IMR-90 (cell line): ENCODE data around the gene C13orf42. TPM values are rescaled to one million over a fixed set of nuclear protein-coding genes. Genes with fewer than 3 reads are reported as not detected.

Experiments
- ATAC-seq: fragments of 200-7000 bp; cut with Tn5 transposase; 2 replicates; pipeline ENCODE4 v1.9.1; 2020; ENCODE audit warnings: low read depth, mild to moderate bottlenecking, moderate library complexity
- BruUV-seq: library from RNA; stranded (reverse); fragments of 400-500 nt; replicated peaks from 2 replicates; lab custom pipeline; 2021; lab: Mats Ljungman, UMichigan
- CTCF ChIA-PET: fragments of 300-600 bp; formaldehyde crosslinking; extraction: SDS; loops from one replicate; lab custom pipeline; 2021; ENCODE audit warnings: antibody characterized with exemption; lab: Yijun Ruan, JAX
- POLR2A ChIA-PET: fragments of 300-600 bp; sonication (Branson Sonifier 250); formaldehyde crosslinking; loops from one replicate; lab custom pipeline; 2022; ENCODE audit warnings: antibody characterized with exemption; ENCODE audit not compliant: unreplicated experiment; lab: Charles Lee
- DNase-seq: peaks from one replicate; pipeline ENCODE4 v3.0.0; 2013
- H2AFZ ChIP-seq: replicated peaks from 2 replicates; pipeline ENCODE3; 2013; ENCODE audit warnings: low read length, mild to moderate bottlenecking; ENCODE audit not compliant: poor library complexity
- H2AK5ac ChIP-seq: 2 replicates; pipeline ENCODE4 v1.6.1; 2013; ENCODE audit warnings: low read depth, low read length, inconsistent platforms
- H2AK9ac ChIP-seq: replicated peaks from 2 replicates; pipeline ENCODE3; 2013; ENCODE audit warnings: mild to moderate bottlenecking, low read depth, low read length, moderate library complexity; ENCODE audit not compliant: poor library complexity
- H2BK120ac ChIP-seq: 2 replicates; pipeline ENCODE4 v1.6.1; 2013; ENCODE audit warnings: low read depth, low read length, inconsistent platforms
- H2BK15ac ChIP-seq: 3 replicates; pipeline ENCODE4 v1.6.1; 2013; ENCODE audit warnings: low read depth, low read length, inconsistent platforms
- H2BK20ac ChIP-seq: 2 replicates; pipeline ENCODE4 v1.6.1; 2013; ENCODE audit warnings: low read depth, mild to moderate bottlenecking, inconsistent platforms, low read length, moderate library complexity
- H2BK5ac ChIP-seq: 2 replicates; pipeline ENCODE4 v1.6.1; 2013; ENCODE audit warnings: mild to moderate bottlenecking, low read depth, low read length, inconsistent platforms; ENCODE audit not compliant: poor library complexity, severe bottlenecking
- H3K14ac ChIP-seq: replicated peaks from 2 replicates; pipeline ENCODE4 v1.6.1; 2013; ENCODE audit warnings: low read depth, low read length, inconsistent platforms
- H3K18ac ChIP-seq: 2 replicates; pipeline ENCODE4 v1.6.1; 2013; ENCODE audit warnings: low read depth, low read length, control low read depth
- H3K23ac ChIP-seq: 2 replicates; pipeline ENCODE4 v1.6.1; 2013; ENCODE audit warnings: low read depth, low read length, inconsistent platforms
- H3K27ac ChIP-seq: 2 replicates; pipeline ENCODE4 v1.5.1; 2013; ENCODE audit warnings: mild to moderate bottlenecking, control low read depth, low read length; ENCODE audit not compliant: insufficient read depth
- H3K27me3 ChIP-seq: 2 replicates; pipeline ENCODE4 v1.6.1; 2013; ENCODE audit warnings: low read length; ENCODE audit not compliant: control insufficient read depth, insufficient read depth
- H3K36me3 ChIP-seq: 2 replicates; pipeline ENCODE4 v1.6.1; 2013; ENCODE audit warnings: low read length, mixed read lengths; ENCODE audit not compliant: control insufficient read depth, insufficient read depth
- H3K4ac ChIP-seq: 2 replicates; pipeline ENCODE4 v1.6.1; 2013; ENCODE audit warnings: low read depth, low read length, inconsistent platforms
- H3K4me1 ChIP-seq: 2 replicates; pipeline ENCODE4 v1.6.1; 2013; ENCODE audit warnings: low read length, mixed read lengths; ENCODE audit not compliant: control insufficient read depth, insufficient read depth
- H3K4me2 ChIP-seq: 2 replicates; pipeline ENCODE4 v1.6.1; 2013; ENCODE audit warnings: low read depth, mild to moderate bottlenecking, control low read depth, low read length, moderate library complexity
- H3K4me3 ChIP-seq: 2 replicates; pipeline ENCODE4 v1.5.1; 2013; ENCODE audit warnings: low read depth, mild to moderate bottlenecking, control low read depth, low read length, moderate library complexity; ENCODE audit not compliant: insufficient read depth
- H3K56ac ChIP-seq: 2 replicates; pipeline ENCODE4 v1.6.1; 2013; ENCODE audit warnings: low read length, inconsistent platforms; ENCODE audit not compliant: insufficient read depth; ENCODE audit errors: extremely low read depth
- H3K79me1 ChIP-seq, 2 experiments: 2 replicates each; pipeline ENCODE4 v1.6.1; 2013; ENCODE audit warnings: low read length in 2 of 2, inconsistent platforms in 1 of 2, low read depth in 1 of 2
- H3K9ac ChIP-seq: 2 replicates; pipeline ENCODE4 v1.6.1; 2013; ENCODE audit warnings: low read depth, low read length, control low read depth
- H3K9me1 ChIP-seq: 2 replicates; pipeline ENCODE4 v1.6.1; 2013; ENCODE audit warnings: low read length, inconsistent platforms; ENCODE audit not compliant: insufficient read depth
- H3K9me3 ChIP-seq: 2 replicates; pipeline ENCODE4 v1.6.1; 2013; ENCODE audit warnings: low read length; ENCODE audit not compliant: control insufficient read depth, insufficient read depth
- H4K20me1 ChIP-seq: 2 replicates; pipeline ENCODE4 v1.6.1; 2013; ENCODE audit warnings: low read length, inconsistent platforms; ENCODE audit not compliant: insufficient read depth
- H4K5ac ChIP-seq: 2 replicates; pipeline ENCODE4 v1.6.1; 2013; ENCODE audit warnings: mild to moderate bottlenecking, low read depth, low read length, control low read depth
- H4K8ac ChIP-seq, 2 experiments: 2 replicates each; pipeline ENCODE4 v1.6.1; 2013; ENCODE audit warnings: low read depth in 2 of 2, low read length in 2 of 2, control low read depth in 1 of 2, inconsistent platforms in 1 of 2
- H4K91ac ChIP-seq: 2 replicates; pipeline ENCODE4 v1.6.1; 2013; ENCODE audit warnings: low read depth, low read length, inconsistent platforms; ENCODE audit not compliant: insufficient read depth
- FOS ChIP-seq: fragments of 150-350 bp; IDR thresholded peaks from 2 replicates; pipeline ENCODE4 v1.6.1; 2016; ENCODE audit warnings: low read depth, low read length
- RCOR1 ChIP-seq: IDR thresholded peaks from 2 replicates; pipeline ENCODE4 v1.6.1; 2012; ENCODE audit warnings: mild to moderate bottlenecking, low read length, improper control_type of control experiment; ENCODE audit not compliant: insufficient replicate concordance
- USF2 ChIP-seq: fragments of 150-350 bp; IDR thresholded peaks from 2 replicates; pipeline ENCODE4 v1.6.1; 2017; ENCODE audit warnings: mild to moderate bottlenecking, antibody characterized with exemption, low read length, low read depth
- WGBS, 2 experiments: methylation state at CpG; one replicate each; pipeline versions ENCODE4 v1.1.5 to v1.1.7; 2013; ENCODE audit warnings: missing lambda C conversion rate in 2 of 2; ENCODE audit not compliant: insufficient read length in 1 of 2; ENCODE audit errors: extremely low coverage in 2 of 2; 5-methylcytosine and 5-hydroxymethylcytosine counted together
- dilution Hi-C: fragments of 300-500 bp; cut with HindIII; formaldehyde crosslinking; loops from one replicate; pipeline ENCODE4 v1.14.3; 2018; ENCODE audit warnings: low sequenced_read_pairs; ENCODE audit not compliant: unreplicated experiment
- in situ Hi-C: fragments of 300-500 bp; cut with MboI; formaldehyde crosslinking; loops from 3 replicates; pipeline ENCODE4 v1.14.3; 2019; ENCODE audit warnings: low sequenced_read_pairs, inconsistent platforms, mixed read lengths
- intact Hi-C: fragments of 100-400 bp; cut with micrococcal nuclease; formaldehyde crosslinking; loops from 2 replicates; pipeline ENCODE4 v1.10.0; 2022
- polyA plus RNA-seq, 3 experiments: library from polyadenylated mRNA; depleted of rRNA; stranded (reverse); fragments of >200 nt; gene quantifications; 2 replicates each; pipeline ENCODE4 v1.2.3, GENCODE V29; 2012; ENCODE audit warnings: low replicate concordance in 1 of 3
- total RNA-seq: library from RNA; depleted of rRNA; stranded (reverse); fragments of >200 nt; gene quantifications from 2 replicates; pipeline ENCODE4 v1.2.3, GENCODE V29; 2012

The C13orf42 gene
- total and polyA plus RNA-seq, 2 of the 4 experiments (the other 2 are of a cell fraction): not detected

DNA sequence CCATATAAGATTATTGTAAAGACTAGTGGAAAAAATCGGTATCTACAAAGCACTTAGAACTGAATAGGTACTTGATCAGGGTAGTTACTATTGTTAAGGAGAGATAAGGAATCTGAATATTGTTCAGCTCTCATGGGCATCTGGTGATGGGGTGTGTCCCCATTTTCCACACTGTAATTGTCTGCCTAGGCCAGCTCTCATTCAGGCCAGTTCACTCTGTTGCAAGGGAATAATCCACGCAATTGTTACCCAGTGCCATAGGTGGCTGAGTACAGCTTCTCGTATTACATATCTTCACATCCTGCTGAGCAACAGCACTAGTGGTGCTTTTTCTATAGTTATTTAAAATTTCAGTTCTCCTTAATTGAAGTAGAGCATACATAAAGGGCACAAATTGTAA is 45.6 kb upstream of the C13orf42 start:
- Histone ChIP-seq H3K79me1 (no peaks in the 10 kb centered on the region), H4K20me1 (no peaks in the 10 kb centered on the region), H2BK120ac (no peak overlapping the region), H3K4me3 (no peak overlapping the region), H2BK5ac (no peak overlapping the region), H3K56ac (no peak overlapping the region), H3K9me1 (no peaks in the 10 kb centered on the region; the same call in 1 of the 2 replicates), H2AK5ac (no peak overlapping the region), H4K5ac (no peak overlapping the region), H3K4me1 (no peaks in the 10 kb centered on the region), H4K8ac (no peak overlapping the region), H3K9me3 (no peaks in the 10 kb centered on the region), H3K27me3 (peaks cover 7% of the 10 kb centered on the region), H2BK20ac (no peak overlapping the region), H3K9ac (no peak overlapping the region), H4K91ac (no peak overlapping the region), H2AK9ac (no peak overlapping the region), H3K4ac (no peak overlapping the region), H3K27ac (no peak overlapping the region), H3K18ac (no peak overlapping the region), H3K36me3 (no peaks in the 10 kb centered on the region), H3K23ac (no peak overlapping the region), H2AFZ (no peak overlapping the region), H3K4me2 (no peak overlapping the region), H2BK15ac (no peak overlapping the region), H3K14ac (no peak overlapping the region)
- no CpG with 5 or more reads among the region's 3 CpGs for WGBS, 2 experiments
- in situ Hi-C loops (no loop called here), intact Hi-C loops (no loop called here), dilution Hi-C loops (no loop called here)
- POLR2A ChIA-PET: no interaction called here
- CTCF ChIA-PET: no interaction called here
- no peak for ATAC-seq
- BruUV-seq: no TSS peak
- TF ChIP-seq USF2 (no peak), RCOR1 (no peak), FOS (no peak)
- DNase-seq: no peak
